Suprapubic skin (tissue), 4 donors: ENCODE measurements around the gene PTPRD.

Source experiments
- EP300 ChIP-seq: sonication (generic); formaldehyde crosslinking; IDR thresholded peaks from one replicate; pipeline ENCODE4 v1.6.1; 2017; ENCODE audit warnings: antibody characterized with exemption
- POLR2A ChIP-seq, 2 donors: fragments of 450-650 bp; IDR thresholded peaks; one replicate each; pipeline ENCODE4 v1.6.1; 2017; ENCODE audit warnings: antibody characterized with exemption in 2 of 2, mild to moderate bottlenecking in 2 of 2, moderate library complexity in 2 of 2
- POLR2AphosphoS5 ChIP-seq, 3 donors: sonication (generic); formaldehyde crosslinking; IDR thresholded peaks; one replicate each; pipeline ENCODE4 v1.6.1; 2017; ENCODE audit warnings: antibody characterized with exemption in 3 of 3
- TF ChIP-seq, protein P1 (sequence below), 2 donors: fragments of 200-600 bp in 1 of 2; fragments of 450-650 bp in 1 of 2; sonication (generic) in 1 of 2; IDR thresholded peaks; one replicate each; pipeline ENCODE4 v1.5.1; 2016 to 2019; ENCODE audit warnings: antibody characterized with exemption in 2 of 2, mild to moderate bottlenecking in 1 of 2, moderate library complexity in 1 of 2

DNA sequence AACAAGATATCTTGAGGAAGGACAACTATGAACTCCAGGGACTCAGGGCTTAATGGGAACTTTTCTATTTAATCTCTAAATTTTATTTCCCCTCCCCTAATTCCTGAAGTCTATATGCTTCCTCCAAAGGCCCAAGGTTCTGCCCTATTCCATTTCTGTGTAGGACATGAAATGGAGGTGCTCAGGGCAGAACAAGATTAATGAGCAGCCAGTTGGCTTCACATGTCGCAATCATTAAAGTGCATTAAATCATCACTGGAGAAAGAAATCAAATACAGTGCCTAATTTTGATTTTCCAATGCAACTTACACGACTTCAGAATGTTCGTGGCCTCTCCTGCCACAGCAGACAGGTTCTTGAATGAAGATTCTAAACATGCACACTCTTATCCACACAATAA is 862.1 kb downstream of the PTPRD start:
- TF ChIP-seq, protein P1, sequence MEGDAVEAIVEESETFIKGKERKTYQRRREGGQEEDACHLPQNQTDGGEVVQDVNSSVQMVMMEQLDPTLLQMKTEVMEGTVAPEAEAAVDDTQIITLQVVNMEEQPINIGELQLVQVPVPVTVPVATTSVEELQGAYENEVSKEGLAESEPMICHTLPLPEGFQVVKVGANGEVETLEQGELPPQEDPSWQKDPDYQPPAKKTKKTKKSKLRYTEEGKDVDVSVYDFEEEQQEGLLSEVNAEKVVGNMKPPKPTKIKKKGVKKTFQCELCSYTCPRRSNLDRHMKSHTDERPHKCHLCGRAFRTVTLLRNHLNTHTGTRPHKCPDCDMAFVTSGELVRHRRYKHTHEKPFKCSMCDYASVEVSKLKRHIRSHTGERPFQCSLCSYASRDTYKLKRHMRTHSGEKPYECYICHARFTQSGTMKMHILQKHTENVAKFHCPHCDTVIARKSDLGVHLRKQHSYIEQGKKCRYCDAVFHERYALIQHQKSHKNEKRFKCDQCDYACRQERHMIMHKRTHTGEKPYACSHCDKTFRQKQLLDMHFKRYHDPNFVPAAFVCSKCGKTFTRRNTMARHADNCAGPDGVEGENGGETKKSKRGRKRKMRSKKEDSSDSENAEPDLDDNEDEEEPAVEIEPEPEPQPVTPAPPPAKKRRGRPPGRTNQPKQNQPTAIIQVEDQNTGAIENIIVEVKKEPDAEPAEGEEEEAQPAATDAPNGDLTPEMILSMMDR (IDR thresholded peaks at IDR 0.05), result no peak
- TF ChIP-seq POLR2AphosphoS5 (IDR thresholded peaks at IDR 0.05), result no peak
- no peak for TF ChIP-seq EP300
- TF ChIP-seq POLR2A (IDR thresholded peaks at IDR 0.05), result no peak
